ENCODE measurements around the gene IFITM1.

DNA sequence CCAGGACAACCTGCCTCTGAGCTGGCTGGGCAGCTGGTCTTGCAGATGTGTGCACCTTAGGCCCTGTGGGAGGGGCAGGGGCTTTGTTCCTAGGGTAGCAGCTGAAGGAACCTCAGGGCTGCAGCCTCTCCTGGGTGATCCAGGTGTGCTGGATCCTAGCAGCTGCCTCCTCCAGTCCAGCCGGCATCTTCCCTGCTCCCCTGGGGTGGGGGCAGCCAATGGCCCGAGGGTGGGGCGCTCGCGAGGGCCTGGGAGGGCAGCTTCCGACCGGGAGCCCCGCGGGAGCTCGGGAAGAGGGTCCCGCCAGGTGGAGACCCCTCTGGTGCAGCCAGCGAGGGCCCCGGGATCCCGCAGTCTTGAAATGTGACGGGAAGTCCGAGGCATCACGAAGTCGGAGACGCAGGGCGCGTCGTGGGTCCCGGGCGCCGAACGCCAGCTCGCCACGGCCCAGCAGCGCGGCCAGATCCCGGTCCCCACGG is 1.7 kb downstream of the IFITM1 start:
- TF ChIP-seq, protein P1, sequence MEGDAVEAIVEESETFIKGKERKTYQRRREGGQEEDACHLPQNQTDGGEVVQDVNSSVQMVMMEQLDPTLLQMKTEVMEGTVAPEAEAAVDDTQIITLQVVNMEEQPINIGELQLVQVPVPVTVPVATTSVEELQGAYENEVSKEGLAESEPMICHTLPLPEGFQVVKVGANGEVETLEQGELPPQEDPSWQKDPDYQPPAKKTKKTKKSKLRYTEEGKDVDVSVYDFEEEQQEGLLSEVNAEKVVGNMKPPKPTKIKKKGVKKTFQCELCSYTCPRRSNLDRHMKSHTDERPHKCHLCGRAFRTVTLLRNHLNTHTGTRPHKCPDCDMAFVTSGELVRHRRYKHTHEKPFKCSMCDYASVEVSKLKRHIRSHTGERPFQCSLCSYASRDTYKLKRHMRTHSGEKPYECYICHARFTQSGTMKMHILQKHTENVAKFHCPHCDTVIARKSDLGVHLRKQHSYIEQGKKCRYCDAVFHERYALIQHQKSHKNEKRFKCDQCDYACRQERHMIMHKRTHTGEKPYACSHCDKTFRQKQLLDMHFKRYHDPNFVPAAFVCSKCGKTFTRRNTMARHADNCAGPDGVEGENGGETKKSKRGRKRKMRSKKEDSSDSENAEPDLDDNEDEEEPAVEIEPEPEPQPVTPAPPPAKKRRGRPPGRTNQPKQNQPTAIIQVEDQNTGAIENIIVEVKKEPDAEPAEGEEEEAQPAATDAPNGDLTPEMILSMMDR (IDR thresholded peaks at IDR 0.05), result no peak
- no peak for TF ChIP-seq EP300 (IDR thresholded peaks at IDR 0.05)
